OCI-LY7 (cell line): ENCODE results near the gene HPCAL4. TPM values are rescaled to one million over a fixed set of nuclear protein-coding genes. Genes with fewer than 3 reads are reported as not detected.

ENCODE experiments used
- BruUV-seq: library from RNA; stranded (reverse); fragments of 400-500 nt; replicated peaks from 2 replicates; lab custom pipeline; 2021; lab: Mats Ljungman, UMichigan
- CTCF ChIA-PET: fragments of 300-600 bp; sonication (Branson Sonifier 250); formaldehyde crosslinking; loops from one replicate; lab custom pipeline; 2022; ENCODE audit warnings: antibody characterized with exemption; ENCODE audit not compliant: unreplicated experiment; lab: Charles Lee
- POLR2A ChIA-PET: fragments of 300-600 bp; sonication (Branson Sonifier 250); formaldehyde crosslinking; loops from one replicate; lab custom pipeline; 2022; ENCODE audit warnings: antibody characterized with exemption; lab: Charles Lee
- DNase-seq: peaks from one replicate; pipeline ENCODE4 v3.0.0-alpha.2; 2015; ENCODE audit warnings: low spot score
- H2AFZ ChIP-seq: fragments of 200-600 bp; sonication (generic), shearing (Covaris generic); 2 replicates; pipeline ENCODE4 v1.6.1; 2014; ENCODE audit warnings: mild to moderate bottlenecking, antibody characterized with exemption, low read length, moderate library complexity
- H3K27ac ChIP-seq: fragments of 200-600 bp; sonication (generic); 2 replicates; pipeline ENCODE4 v1.5.1; 2014; ENCODE audit warnings: mixed run types, low read depth, mild to moderate bottlenecking, moderate library complexity, low read length, inconsistent platforms; ENCODE audit not compliant: poor library complexity, severe bottlenecking
- H3K36me3 ChIP-seq: fragments of 200-600 bp; sonication (generic); 2 replicates; pipeline ENCODE4 v1.6.1; 2014; ENCODE audit warnings: mild to moderate bottlenecking, antibody characterized with exemption, low read length, moderate library complexity, mixed read lengths; ENCODE audit not compliant: insufficient read depth
- H3K4me1 ChIP-seq: fragments of 200-600 bp; sonication (generic); 2 replicates; pipeline ENCODE4 v1.5.1; 2014; ENCODE audit warnings: mild to moderate bottlenecking, low read length; ENCODE audit not compliant: insufficient read depth, poor library complexity, severe bottlenecking
- H3K4me2 ChIP-seq: fragments of 200-600 bp; sonication (generic); 2 replicates; pipeline ENCODE4 v1.6.1; 2014; ENCODE audit warnings: mild to moderate bottlenecking, low read length
- H3K4me3 ChIP-seq: fragments of 200-600 bp; sonication (generic); 2 replicates; pipeline ENCODE4 v1.5.1; 2014; ENCODE audit warnings: mild to moderate bottlenecking, low read depth, low read length; ENCODE audit not compliant: poor library complexity, severe bottlenecking
- H3K79me2 ChIP-seq: fragments of 200-600 bp; sonication (generic); 2 replicates; pipeline ENCODE4 v1.6.1; 2016; ENCODE audit warnings: low read depth, mild to moderate bottlenecking, low read length, moderate library complexity, mixed read lengths; ENCODE audit not compliant: insufficient read depth
- H3K9me2 ChIP-seq: fragments of 200-600 bp; sonication (generic); 2 replicates; pipeline ENCODE4 v1.6.1; 2016; ENCODE audit warnings: mild to moderate bottlenecking, low read length, mixed read lengths; ENCODE audit not compliant: insufficient read depth
- H3K9me3 ChIP-seq: fragments of 200-600 bp; sonication (generic); 2 replicates; pipeline ENCODE4 v1.6.1; 2014; ENCODE audit warnings: mild to moderate bottlenecking, mixed run types, low read length, mixed read lengths
- H4K20me1 ChIP-seq: fragments of 200-600 bp; sonication (generic); 2 replicates; pipeline ENCODE4 v1.6.1; 2014; ENCODE audit warnings: mild to moderate bottlenecking, antibody characterized with exemption, low read length, moderate library complexity, mixed read lengths; ENCODE audit not compliant: insufficient read depth
- CTCF ChIP-seq: fragments of 200-600 bp; sonication (generic); conservative IDR thresholded peaks from 2 replicates; pipeline ENCODE4 v1.5.1; 2014; ENCODE audit warnings: mild to moderate bottlenecking, antibody characterized with exemption, low read length, moderate library complexity, mixed read lengths
- EZH2phosphoT487 ChIP-seq: fragments of 200-600 bp; sonication (generic); IDR thresholded peaks from 2 replicates; pipeline ENCODE4 v1.6.1; 2018; ENCODE audit warnings: low read depth, borderline replicate concordance, mild to moderate bottlenecking, mixed run types, antibody characterized with exemption, low read length, moderate library complexity, mixed read lengths
- intact Hi-C: fragments of 100-400 bp; cut with micrococcal nuclease; formaldehyde crosslinking; loops from one replicate; pipeline ENCODE4 v1.10.0; 2022; ENCODE audit not compliant: unreplicated experiment
- total RNA-seq, 2 experiments: library from RNA; depleted of rRNA in 1 of 2; stranded (reverse); fragments of >200 nt in 1 of 2; shearing (Covaris generic) in 1 of 2; gene quantifications; 2 replicates each; pipeline ENCODE4 v1.2.3, GENCODE V29; 2014 to 2022

HPCAL4 gene
- total RNA-seq, 2 experiments from 2014 or later: not detected

GRCh38 chr1:39722495-39722894 is 31.3 kb upstream of the HPCAL4 start:
- H3K79me2 ChIP-seq: no peaks in the 10 kb centered on the region
- H3K4me2 ChIP-seq: no peak overlapping the region
- H3K27ac ChIP-seq: no peak overlapping the region
- H2AFZ ChIP-seq: no peak overlapping the region
- H4K20me1 ChIP-seq: no peaks in the 10 kb centered on the region
- intact Hi-C loops: loop anchor here (5.0 kb wide), 1 partner anchor 65 kb away; no protein-coding TSS in a partner anchor
- ChIA-PET CTCF (no interaction called here), POLR2A (interaction anchor here (0.6 kb wide), 1 partner anchor 16 kb away, joined by 3 read pairs; no protein-coding TSS in a partner anchor)
- TF ChIP-seq EZH2phosphoT487 (no peak), CTCF (no peak)
- H3K36me3 ChIP-seq: no peaks in the 10 kb centered on the region
- no peaks in the 10 kb centered on the region for H3K9me3 ChIP-seq
- no TSS peak for BruUV-seq
- DNase-seq: no peak
- H3K4me1 ChIP-seq: no peaks in the 10 kb centered on the region
- no peaks in the 10 kb centered on the region for H3K9me2 ChIP-seq
- no peak overlapping the region for H3K4me3 ChIP-seq

DNA sequence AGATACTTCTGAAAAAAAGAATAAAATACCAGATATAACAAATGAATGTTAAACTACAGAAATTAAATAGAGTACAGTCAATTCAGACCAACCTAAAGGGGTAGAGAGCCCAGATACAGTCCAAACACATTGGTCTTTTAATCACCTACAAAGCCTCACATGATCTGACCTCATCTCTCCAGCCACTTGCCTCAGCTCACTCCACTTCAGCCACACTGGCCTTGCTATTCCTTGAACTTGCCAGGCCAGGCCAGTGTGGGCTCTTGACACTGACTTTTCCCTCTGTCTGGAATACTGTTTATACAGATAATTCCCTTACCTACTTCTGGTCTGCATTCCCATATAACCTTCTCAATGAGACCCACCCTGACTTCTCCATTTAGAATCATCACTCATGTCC is 30.4 kb upstream of the HPCAL4 start:
- intact Hi-C loops: loop anchor here (2.0 to 5.0 kb wide), 2 partner anchors 64 to 115 kb away; no protein-coding TSS in a partner anchor
- CTCF ChIA-PET: no interaction called here

More for the DNA sequence above, 30.4 kb upstream of the HPCAL4 start:
- DNase-seq: no peak
- Histone ChIP-seq H4K20me1 (no peaks in the 10 kb centered on the region), H2AFZ (no peak overlapping the region), H3K4me2 (no peak overlapping the region), H3K9me3 (no peaks in the 10 kb centered on the region), H3K27ac (no peak overlapping the region), H3K36me3 (no peaks in the 10 kb centered on the region), H3K4me3 (no peak overlapping the region), H3K79me2 (no peaks in the 10 kb centered on the region), H3K4me1 (no peaks in the 10 kb centered on the region), H3K9me2 (no peaks in the 10 kb centered on the region)
- POLR2A ChIA-PET: interaction anchor here (0.6 kb wide), 1 partner anchor 16 kb away, joined by 3 read pairs; no protein-coding TSS in a partner anchor
- TF ChIP-seq CTCF: no peak
- no peak for TF ChIP-seq EZH2phosphoT487
- BruUV-seq: no TSS peak
